GM19238 (cell line): ENCODE results near the gene ERP27.
A peak's percentile ranks its signal among the peaks of the same experiment; 100 is the strongest.

Experiments
- DNase-seq: peaks from one replicate; pipeline ENCODE4 v3.0.0; 2011; ENCODE audit warnings: low spot score; ENCODE audit not compliant: insufficient read length

ERP27 gene

DNA sequence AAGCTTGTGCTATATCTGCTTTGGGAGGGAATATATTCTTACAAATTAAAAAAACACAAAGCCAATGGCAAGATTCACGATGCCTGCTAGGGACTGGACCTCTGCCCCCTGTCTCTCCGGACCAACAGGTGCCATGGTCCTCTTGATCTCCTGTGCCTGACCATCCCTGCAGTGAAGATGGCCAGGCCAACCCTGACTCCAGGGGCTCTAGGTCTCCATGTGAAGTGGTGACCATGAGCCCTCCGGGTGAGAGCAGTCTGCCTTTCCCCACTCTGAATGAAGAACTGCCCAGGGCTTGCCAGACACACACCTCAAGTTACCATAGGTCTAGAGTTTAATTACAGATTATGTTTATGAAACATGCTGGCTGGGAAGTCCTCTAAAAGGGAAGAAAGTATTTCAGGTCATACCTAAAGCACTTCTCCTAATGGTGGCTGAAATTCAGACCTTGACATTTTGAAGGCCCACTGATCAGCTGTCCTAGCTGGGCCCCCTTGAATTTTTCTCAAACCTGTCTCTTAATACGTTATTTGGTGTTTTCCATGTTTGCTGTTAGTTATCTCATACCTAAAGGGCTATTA, 21.7 kb upstream of the ERP27 start:
- DNase-seq = no peak

DNA sequence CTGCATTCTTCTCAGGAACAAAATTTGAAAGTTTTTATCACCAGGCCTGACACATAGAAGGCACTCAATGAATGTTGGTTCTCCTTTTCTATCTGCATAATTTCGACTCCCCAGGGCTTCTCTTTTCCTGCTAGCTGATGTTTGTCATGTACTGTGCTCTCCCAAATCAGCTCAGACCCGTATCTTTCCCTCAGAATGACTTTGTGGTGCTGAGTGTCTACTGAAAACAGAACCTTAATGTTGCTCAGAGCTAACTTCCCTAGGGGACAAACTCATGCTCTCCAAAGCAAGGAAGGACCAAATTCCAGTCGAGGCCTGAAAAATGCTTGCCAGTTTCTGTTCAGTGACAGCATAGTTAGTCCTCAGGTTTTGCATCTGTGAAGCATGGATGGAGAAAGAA, 21.1 kb upstream of the ERP27 start:
- DNase-seq = no peak

DNA sequence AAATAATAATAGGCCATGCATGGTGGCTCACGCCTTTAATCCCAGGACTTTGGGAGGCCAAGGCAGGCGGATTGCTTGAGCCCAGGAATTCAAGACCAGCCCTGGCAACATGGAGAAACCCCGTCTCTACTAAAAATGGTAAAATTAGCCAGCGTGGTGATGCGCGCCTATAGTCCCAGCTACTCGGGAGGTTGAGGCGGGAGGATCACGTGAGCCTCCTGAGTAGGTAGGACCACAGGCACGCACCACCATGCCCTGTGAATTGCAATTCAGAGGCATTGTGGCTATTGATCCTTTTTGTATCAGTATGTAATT, 20.7 kb upstream of the ERP27 start:
- no peak for DNase-seq

DNA sequence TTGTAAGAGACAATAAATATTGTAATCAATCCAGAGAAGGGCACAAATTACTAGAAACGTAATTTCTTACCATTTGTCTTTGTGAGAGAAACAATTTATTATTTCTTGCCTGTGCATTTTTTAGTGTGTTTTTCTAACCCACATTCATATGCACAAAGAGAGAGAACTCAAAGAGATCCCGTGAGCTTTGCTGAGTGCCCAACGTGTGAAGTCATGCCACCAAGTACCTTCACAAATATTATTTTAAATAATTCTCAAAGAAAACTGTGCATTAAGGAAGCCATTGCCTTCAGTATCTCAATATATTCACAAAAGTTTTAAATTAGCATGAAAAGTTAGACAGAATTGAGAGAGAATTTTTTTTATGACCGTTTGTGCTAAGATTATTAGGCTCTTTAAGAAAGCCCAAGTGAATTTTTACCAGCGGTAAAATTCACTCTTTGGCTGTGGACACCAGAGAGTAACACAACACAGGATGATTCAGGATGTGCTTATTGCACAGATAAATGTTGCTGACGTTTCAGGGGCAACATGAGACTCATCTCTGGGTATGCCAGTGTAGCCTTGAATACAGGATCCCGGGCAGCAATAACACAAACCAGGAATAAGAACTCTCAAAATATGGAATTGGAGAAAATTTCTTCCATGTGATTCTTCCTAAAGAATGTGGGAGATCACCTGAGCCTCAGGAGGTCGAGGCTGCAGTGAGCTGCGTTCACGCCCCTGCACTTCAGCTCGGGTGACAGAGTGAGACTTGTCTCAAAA, 20.2 kb upstream of the ERP27 start:
- DNase-seq = no peak

DNA sequence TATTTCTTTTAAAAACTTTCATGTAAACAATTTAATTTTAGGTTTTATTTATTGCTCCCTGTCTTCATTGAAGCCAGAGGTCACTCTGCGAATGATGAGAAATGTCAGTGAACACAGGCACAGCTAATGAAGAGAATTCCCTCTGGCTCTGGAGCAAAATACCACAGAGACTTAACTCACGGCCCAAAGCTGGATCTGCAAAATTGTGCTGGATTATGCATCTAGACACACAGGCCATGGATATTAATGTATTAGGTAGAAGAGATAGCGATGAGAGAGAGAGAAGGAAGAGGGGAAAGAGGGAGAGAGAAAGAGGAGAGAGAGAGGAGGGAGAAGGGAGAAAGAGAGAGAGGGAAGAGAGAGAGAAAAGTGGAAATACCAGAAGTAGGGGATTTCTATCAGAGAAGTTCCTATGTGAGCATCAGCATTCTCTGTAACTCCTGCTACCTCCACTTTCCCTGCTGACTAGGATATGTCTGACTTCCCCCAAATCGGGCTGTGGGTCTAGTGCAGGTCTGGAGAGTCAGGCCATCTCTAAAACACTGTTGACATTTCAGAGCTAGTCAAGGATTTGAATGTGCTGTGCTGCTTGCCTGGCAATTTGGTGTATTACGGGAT, 19.3 kb upstream of the ERP27 start:
- no peak for DNase-seq

DNA sequence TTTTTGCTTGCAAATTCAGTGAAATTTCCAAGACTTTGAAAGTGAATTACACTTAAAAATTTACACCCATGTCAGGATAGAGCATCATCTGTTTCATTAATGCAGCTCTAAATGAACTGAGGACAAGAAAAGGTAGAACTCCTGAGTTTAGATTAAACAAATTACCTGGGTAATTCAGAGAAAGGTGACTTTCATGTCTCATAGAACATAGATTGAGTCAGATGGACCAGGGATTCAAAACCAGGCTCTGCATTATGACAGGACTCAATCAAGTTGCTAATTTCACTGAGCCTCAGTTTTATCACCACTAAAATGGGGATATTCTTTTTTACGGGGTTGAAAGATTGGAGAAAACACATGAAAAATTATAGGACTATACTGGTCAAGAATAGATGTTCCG, 18.6 kb upstream of the ERP27 start:
- no peak for DNase-seq

DNA sequence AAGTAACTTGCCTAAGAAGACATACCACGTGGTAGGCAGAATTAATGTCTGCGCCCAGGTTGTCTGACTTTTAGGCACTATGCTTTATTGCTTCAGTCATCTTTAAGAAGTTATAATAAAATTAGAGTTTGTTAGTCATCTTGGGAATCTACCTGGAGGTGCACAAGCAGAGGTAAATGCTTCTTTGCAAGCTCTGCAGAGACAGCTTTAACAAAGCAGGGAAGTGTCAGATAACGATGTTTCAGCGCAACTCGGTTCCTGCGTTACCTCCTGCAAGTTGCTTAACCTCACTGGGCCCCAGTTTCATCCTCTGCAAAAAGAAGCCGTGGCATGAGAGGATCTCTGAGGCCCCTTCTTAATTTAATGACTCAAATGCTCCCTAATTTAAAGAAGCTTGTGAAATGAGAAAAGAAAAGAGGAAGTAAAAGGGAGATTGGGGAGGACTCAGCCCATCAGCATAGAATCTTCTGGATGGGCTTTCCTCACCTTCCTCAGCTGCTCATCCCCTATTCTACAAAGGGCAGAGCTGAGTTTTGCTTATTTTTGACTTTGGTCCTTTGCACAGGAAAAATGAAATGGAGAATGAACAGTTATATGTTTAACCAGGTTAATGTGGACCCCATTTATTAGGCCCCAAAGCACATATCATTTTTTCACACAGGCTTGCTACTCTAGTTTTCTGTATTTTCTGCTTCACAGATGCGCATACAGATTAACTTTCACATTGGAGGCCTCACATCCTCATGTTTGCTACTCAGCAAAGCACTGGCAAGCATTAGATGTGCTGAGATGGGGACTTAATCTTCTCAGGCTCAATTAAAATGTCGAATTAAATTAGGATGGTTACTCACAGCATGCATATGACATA, 17.9 kb upstream of the ERP27 start:
- DNase-seq = no peak

DNA sequence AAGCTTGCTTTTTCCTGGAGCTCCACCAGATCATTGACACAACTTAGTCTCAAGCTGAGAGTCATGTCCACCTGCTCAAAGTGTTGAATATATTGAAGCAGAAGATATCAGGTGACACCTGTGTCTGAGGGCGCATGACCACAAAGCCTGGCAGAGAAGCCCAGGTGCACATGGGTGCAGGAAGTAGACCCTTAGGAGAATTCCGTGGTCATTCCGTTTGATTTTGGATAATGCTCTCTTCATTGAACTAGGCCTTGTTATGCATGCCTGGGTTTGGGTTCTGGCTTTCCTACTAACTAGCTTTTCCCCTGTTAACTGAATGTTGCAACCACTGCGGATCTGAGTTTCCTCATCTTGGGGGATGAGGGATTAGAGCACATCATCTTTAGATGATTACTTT, 15.9 kb upstream of the ERP27 start:
- no peak for DNase-seq

DNA sequence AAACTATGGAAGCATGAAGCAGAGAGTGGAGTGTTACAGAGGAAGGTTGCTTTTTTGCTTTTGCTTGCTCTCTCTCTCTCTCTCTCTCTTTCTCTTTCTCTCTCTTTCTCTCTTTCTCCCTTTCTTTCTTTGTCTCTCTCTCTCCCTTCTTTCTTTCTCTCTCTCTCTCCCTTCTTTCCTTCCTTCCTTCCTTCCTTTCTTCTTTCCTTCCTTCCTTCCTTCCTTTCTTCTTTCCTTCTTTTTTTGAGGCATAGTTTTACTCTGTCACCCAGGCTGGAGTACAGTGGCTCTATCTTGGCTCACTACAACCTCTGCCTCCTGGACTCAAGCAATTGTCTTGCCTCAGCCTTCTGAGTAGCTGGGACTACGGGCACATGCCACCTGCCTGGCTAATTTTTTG, 15.4 kb upstream of the ERP27 start:
- no peak for DNase-seq

DNA sequence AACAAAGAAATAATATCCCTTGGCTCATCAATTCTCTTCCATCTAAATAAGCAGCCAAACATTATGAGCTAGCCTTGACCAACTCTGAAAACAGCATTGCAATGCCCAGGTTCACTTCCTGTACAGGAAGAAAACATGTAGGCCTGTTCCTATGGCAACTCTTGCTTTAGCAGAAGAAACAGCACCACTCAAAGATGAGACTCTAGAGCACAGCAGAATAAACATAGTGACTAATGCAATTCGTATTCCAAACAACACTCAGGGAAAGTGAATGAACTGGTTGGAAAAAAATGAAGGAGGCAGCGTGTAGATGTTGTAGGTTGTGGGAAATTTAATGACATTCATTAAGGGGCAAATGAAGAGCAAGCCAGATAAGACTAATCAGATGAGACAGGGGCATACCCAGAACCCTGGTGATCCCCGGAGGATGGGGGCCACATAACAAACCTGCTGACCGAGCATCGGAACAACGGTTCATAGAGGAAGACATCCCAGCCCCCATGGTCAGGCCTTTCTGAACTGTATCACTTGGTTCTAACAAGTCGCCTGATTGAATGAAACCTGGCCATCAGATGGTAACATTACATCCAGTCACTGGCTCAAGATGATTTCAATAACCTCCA, 14.1 kb upstream of the ERP27 start:
- DNase-seq = no peak

DNA sequence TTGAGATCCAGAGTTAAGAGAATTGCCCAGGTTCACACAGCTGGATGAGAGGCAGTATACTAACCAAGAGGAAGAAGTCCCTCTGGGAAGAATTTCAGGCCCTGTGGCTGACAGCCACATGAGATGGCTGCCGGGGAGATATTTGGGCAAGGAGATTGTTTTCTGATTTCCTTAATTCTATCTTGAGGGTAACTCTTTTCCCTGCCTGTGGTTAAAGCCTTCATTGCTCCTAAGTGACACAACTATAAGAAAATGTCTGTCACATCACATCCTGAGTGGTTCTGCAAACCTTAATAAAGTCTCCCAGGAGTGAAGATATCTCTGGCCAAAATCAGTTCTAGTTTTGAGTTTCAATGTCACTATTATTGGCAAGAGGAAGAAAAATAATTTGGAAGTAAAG, 13.5 kb upstream of the ERP27 start:
- no peak for DNase-seq

DNA sequence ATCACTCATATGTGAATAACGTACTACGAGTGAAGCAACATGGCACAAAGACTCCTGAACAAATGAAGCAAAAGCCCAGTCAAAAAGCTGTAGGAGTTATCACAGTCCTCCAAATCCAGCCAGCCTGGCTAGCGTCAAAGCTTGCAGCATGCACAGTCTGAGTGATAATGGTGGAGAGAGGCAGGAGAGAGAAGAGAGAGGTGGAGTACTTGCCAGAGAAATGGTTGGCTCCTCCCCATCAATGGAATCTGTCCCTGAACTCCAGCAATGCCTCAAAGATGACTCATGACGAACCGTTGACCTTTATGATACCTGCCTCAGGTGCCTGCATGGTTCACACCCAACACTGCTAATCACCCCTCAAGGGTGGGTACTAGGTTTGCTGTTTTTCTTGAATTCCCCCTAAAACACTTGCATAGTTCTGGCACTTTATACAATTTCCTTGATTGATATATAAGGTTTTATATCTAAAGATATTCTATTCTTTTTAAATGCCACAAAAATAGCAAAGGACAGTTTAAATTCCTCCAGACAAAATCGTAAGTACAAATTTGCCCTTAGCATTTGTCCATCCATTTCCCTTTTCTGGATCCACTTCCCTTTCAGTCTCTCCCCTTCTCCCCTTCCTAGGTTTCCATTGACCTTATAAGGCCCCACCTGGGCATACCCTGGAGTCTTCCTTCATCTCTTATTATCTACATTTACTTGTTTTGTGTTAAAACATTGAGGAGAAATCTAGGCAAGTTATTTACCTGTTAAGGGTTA, 12.8 kb upstream of the ERP27 start:
- no peak for DNase-seq

DNA sequence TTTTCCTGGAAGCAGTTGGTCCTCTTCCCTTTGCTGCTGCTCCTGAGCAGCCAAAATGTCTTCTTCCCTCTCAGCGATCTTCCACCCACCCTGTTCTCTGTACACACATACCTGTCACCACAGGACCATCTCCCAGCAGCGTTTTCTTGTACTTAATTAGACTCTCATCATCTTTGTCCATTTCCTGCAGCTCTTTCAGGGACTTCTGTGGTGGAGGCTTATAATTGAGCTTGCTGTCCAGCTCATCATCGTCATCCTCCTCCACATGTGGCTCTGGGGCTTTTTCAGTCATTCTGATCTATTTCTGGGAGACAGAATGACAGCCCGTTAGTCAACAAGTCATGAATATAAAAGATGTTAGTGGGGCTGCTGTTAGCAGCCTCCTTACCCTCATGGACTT, 12.1 kb upstream of the ERP27 start:
- DNase-seq = no peak

DNA sequence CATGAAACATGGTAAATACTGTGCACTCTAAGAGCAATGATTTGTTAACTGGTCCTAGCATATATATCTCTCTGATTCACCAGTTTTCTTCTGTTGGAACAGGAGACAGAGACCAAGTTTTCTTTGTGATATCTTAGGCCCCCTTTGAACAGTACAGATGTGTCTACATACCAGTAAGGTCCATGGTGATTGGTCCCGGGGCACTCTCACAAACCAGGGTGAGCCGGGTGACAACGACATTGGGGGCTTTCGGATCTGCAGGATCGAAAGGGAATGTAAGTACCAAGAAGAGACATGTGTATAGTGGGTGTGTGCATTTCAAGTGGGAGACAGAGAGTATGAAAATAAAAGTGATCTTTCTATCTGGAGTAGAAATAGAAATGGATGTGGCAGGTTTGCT, 11.3 kb upstream of the ERP27 start:
- DNase-seq = no peak

DNA sequence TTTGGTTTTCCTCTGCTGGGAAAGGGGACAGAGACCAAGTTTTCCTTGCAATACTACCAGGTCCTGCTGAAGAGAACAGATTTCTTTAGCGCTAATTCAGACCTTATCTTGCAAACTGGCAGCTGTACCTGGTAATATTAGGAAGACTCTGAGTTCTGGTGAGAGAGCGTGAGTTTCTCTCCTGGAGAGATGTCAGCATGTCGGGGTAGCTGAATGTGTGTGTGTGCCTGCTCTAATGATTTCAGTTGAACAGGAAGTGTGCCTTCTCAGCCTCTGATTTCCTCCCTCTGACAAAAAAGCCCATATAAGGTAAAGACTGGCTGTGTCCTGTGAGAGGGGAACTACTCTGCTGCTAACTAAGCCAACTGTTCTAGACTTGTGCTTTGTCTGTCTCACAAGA, 10.3 kb upstream of the ERP27 start:
- peak; percentile 40 for DNase-seq

DNA sequence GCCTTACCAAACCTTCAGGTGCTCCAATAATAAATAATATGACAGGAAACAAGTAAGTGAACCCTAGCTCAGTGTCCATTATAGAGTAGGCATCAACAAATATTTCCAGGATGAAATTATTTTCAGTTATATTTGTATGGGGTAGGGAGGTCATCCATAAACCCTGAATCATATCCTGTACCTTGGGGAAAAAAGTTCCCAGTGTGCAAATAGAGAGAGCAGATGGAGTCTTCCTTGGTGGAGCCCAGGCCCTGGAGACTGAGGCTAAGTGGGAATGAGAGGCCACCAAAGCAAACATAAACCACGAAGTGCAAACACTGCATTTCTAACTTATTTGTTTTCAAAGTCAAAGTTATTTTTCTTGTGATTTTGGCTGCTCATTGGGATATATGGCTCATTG, 8.5 kb upstream of the ERP27 start:
- DNase-seq = no peak

DNA sequence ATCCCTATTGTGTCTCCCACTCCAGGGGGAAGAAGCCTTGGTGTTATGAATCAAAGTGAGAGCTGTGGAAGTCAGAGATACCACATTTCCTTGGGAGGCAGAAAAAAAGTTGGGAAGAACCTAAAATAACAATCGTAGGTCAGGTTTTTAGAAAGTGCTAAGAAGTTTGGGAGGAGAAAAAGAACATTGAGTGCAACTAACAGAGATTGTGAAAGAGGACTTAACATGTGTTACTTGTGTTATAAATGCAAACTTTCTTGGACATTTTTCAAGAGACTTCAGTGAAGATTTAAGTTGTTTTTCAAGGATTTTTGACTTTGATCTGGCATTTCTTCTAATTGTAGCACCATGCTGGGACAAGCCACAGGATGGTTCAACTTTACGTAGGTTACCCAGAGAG, 7.8 kb upstream of the ERP27 start:
- DNase-seq = no peak

DNA sequence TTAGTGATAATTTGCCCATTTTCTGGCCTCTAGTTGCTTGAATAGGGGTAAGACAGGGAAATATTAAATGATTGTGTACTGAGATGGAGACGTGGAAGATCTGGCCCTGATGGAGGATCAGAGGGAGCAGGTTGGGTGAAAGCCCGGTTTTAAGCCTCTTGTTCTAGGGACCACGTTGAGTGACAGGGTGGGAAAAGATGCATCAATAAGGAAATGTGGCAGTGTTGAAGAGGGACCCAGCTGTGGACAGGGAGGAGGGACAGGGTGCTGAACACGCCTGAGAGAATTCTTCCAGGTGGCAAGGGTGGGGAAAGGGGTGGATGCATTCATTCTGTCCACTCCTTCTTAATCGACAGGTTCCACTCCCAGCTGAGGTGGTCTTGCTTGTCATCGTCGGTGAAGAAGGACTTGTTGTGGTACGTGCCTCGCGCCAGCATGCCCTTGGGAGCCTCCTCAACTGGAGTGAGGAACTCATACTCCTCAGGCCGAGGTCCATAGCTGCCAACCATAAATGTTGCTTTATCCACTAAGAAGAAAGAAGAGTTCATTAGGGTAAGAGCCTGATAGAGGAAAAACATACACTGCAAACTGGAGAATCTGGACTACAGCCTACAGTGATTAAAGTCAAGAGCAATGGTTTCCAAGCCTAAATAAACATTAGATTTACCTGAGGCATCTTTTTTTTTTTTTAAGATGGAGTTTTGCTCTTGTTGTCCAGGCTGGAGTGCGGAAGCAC, 4.0 kb upstream of the ERP27 start:
- DNase-seq = no peak

DNA sequence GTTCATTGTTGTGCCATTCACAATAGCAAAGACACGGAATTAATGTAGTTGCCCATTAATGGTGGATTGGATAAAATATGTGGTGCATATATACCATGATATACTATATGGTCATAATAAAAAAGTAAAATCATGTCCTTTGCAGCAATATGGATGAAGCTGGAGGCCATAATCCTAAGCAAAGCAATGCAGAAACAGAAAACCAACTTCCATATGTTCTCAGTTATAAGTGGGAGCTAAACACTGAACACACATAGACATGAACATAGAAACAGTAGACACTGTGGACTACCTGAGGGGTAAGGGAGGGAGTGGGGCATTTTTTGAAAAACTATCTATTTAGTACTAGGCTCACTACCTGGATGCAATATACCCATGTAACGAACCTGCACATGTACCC, 3.0 kb upstream of the ERP27 start:
- DNase-seq = no peak

DNA sequence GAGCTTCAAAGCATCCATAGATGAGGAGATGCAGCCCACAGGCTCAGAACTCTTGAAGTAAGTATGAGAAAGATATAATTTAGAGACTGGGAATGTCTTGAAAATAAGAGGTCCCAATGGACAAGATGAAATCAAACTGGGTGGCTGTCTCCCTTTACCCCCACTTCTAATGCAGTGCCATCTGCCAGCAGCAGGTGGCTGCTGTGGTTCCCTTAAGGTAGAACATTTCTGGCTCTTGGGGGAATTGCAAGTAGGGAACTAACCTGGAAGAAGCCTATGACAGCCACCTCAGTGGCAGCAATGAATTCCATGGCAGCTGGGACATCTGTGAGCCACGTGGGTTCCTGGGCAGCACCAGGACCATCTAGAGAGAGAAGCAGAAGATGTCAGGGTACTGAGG, 648 bp downstream of the ERP27 start:
- no peak for DNase-seq
